ENCODE data around the gene LRRFIP1. TPM values are rescaled to one million over a fixed set of nuclear protein-coding genes. Genes with fewer than 3 reads are reported as not detected.

LRRFIP1 gene
- total RNA-seq, 2 experiments from 2014 or later, result 157 to 161 TPM

- CTCF ChIA-PET, result interaction anchor here (1.0 kb wide), 1 partner anchor 47 kb away, joined by 4 read pairs; no protein-coding TSS in a partner anchor
- intact Hi-C loops (cut with DNase I, micrococcal nuclease), result loop anchor here in 1 of 2 experiments (5.0 kb wide), 1 partner anchor 35 kb away; no protein-coding TSS in a partner anchor
- H3K36me3 Mint-ChIP-seq (ENCODE audit: low read depth), result no peaks in the 10 kb centered on the region
- H3K27ac Mint-ChIP-seq, result peak overlapping the region; percentile 19
- H3K27me3 ChIP-seq (ENCODE audit: control insufficient read depth in 1 of 2, insufficient read depth in 2 of 2, low read length in 2 of 2), result peaks cover 7 to 9% of the 10 kb centered on the region in 2 experiments
- H3K4me1 Mint-ChIP-seq (ENCODE audit: low read depth), result peaks cover 39% of the 10 kb centered on the region
- no peaks in the 10 kb centered on the region for H3K9me3 Mint-ChIP-seq
- ATAC-seq (ENCODE audit: poor library complexity) (peak; percentile 21), DNase-seq (no peak)
- H3K27ac ChIP-seq (ENCODE audit: low read depth in 1 of 2, low read length in 2 of 2), result no peak overlapping the region
- POLR2A ChIA-PET, result interaction anchor here (0.7 kb wide), 1 partner anchor 9 kb away, joined by 5 read pairs; no protein-coding TSS in a partner anchor
- H3K9me3 ChIP-seq (ENCODE audit: control insufficient read depth in 1 of 2, insufficient read depth in 1 of 2, low read length in 2 of 2), result no peaks in the 10 kb centered on the region
- peaks cover 20% of the 10 kb centered on the region for H3K27me3 Mint-ChIP-seq
- peaks cover 20% of the 10 kb centered on the region for H3K4me1 ChIP-seq (ENCODE audit: insufficient read depth, low read length)
- H3K4me3 ChIP-seq (ENCODE audit: low read length), result peak overlapping the region; percentile 46
- peak overlapping the region; percentile 93 for H3K4me3 Mint-ChIP-seq
- no peaks in the 10 kb centered on the region for H3K36me3 ChIP-seq (ENCODE audit: insufficient read depth, low read length)
- TF ChIP-seq, protein P1, sequence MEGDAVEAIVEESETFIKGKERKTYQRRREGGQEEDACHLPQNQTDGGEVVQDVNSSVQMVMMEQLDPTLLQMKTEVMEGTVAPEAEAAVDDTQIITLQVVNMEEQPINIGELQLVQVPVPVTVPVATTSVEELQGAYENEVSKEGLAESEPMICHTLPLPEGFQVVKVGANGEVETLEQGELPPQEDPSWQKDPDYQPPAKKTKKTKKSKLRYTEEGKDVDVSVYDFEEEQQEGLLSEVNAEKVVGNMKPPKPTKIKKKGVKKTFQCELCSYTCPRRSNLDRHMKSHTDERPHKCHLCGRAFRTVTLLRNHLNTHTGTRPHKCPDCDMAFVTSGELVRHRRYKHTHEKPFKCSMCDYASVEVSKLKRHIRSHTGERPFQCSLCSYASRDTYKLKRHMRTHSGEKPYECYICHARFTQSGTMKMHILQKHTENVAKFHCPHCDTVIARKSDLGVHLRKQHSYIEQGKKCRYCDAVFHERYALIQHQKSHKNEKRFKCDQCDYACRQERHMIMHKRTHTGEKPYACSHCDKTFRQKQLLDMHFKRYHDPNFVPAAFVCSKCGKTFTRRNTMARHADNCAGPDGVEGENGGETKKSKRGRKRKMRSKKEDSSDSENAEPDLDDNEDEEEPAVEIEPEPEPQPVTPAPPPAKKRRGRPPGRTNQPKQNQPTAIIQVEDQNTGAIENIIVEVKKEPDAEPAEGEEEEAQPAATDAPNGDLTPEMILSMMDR (IDR thresholded peaks at IDR 0.05), result no peak
These were observed 460 bp upstream of the LRRFIP1 start for GRCh38 chr2:237626813-237627440.

- ChIA-PET POLR2A (interaction anchor here (0.8 kb wide), 1 partner anchor 45 kb away, joined by 4 read pairs; no protein-coding TSS in a partner anchor), CTCF (interaction anchor here (1.4 kb wide), 1 partner anchor 117 kb away, joined by 4 read pairs; no protein-coding TSS in a partner anchor)
- Histone ChIP-seq H3K36me3 (ENCODE audit: insufficient read depth, low read length) (no peaks in the 10 kb centered on the region), H3K27ac (ENCODE audit: low read depth in 1 of 2, low read length in 2 of 2) (no peak overlapping the region), H3K9me3 (ENCODE audit: control insufficient read depth in 1 of 2, insufficient read depth in 1 of 2, low read length in 2 of 2) (no peaks in the 10 kb centered on the region), H3K27me3 (ENCODE audit: control insufficient read depth in 1 of 2, insufficient read depth in 2 of 2, low read length in 2 of 2) (peaks cover 7 to 10% of the 10 kb centered on the region in 2 experiments), H3K4me3 (ENCODE audit: low read length) (peak overlapping the region; percentile 37), H3K4me1 (ENCODE audit: insufficient read depth, low read length) (peaks cover 20% of the 10 kb centered on the region)
- intact Hi-C loops (cut with DNase I, micrococcal nuclease), result loop anchor here in 1 of 2 experiments (5.0 kb wide), 1 partner anchor 34 kb away; no protein-coding TSS in a partner anchor
- ATAC-seq (ENCODE audit: poor library complexity) (no peak), DNase-seq (no peak)
- H3K9me3 Mint-ChIP-seq, result no peaks in the 10 kb centered on the region
- peaks cover 20% of the 10 kb centered on the region for H3K27me3 Mint-ChIP-seq
- TF ChIP-seq, protein P1 (IDR thresholded peaks at IDR 0.05), result no peak
- no peaks in the 10 kb centered on the region for H3K36me3 Mint-ChIP-seq (ENCODE audit: low read depth)
- peak overlapping the region; percentile 93 for H3K4me3 Mint-ChIP-seq
- H3K4me1 Mint-ChIP-seq (ENCODE audit: low read depth), result peaks cover 39% of the 10 kb centered on the region
- H3K27ac Mint-ChIP-seq, result peak overlapping the region; percentile 78
These were observed 1.1 kb downstream of the LRRFIP1 start for GRCh38 chr2:237628247-237629187.

- Mint-ChIP-seq H3K27ac (peak overlapping the region; percentile 78), H3K4me3 (peak overlapping the region; percentile 93), H3K27me3 (peaks cover 20% of the 10 kb centered on the region), H3K36me3 (ENCODE audit: low read depth) (no peaks in the 10 kb centered on the region), H3K4me1 (ENCODE audit: low read depth) (peaks cover 39% of the 10 kb centered on the region), H3K9me3 (no peaks in the 10 kb centered on the region)
- POLR2A ChIA-PET, result interaction anchor here (0.8 kb wide), 1 partner anchor 45 kb away, joined by 4 read pairs; no protein-coding TSS in a partner anchor
- Histone ChIP-seq H3K36me3 (ENCODE audit: insufficient read depth, low read length) (no peaks in the 10 kb centered on the region), H3K4me1 (ENCODE audit: insufficient read depth, low read length) (peaks cover 20% of the 10 kb centered on the region), H3K9me3 (ENCODE audit: control insufficient read depth in 1 of 2, insufficient read depth in 1 of 2, low read length in 2 of 2) (no peaks in the 10 kb centered on the region), H3K4me3 (ENCODE audit: low read length) (no peak overlapping the region), H3K27me3 (ENCODE audit: control insufficient read depth in 1 of 2, insufficient read depth in 2 of 2, low read length in 2 of 2) (peaks cover 7 to 12% of the 10 kb centered on the region in 2 experiments), H3K27ac (ENCODE audit: low read depth in 1 of 2, low read length in 2 of 2) (no peak overlapping the region)
- intact Hi-C loops (cut with DNase I, micrococcal nuclease), result loop anchor here in 1 of 2 experiments (5.0 kb wide), 1 partner anchor 33 kb away; no protein-coding TSS in a partner anchor
- ATAC-seq (ENCODE audit: poor library complexity) (no peak), DNase-seq (no peak)
- CTCF ChIA-PET, result interaction anchor here (1.4 kb wide), 1 partner anchor 116 kb away, joined by 4 read pairs; no protein-coding TSS in a partner anchor
- TF ChIP-seq, protein P1 (IDR thresholded peaks at IDR 0.05), result no peak
These were observed 1.8 kb downstream of the LRRFIP1 start for GRCh38 chr2:237629188-237629534.

All from CD4-positive, alpha-beta T cell (primary cell).